HL-60 (cell line): ENCODE measurements around the gene ZRANB1.

Experiments used
- GABPA ChIP-seq: IDR thresholded peaks from 2 replicates; pipeline ENCODE4 v1.6.1; 2012; ENCODE audit warnings: low read depth
- POLR2AphosphoS5 ChIP-seq: IDR thresholded peaks from 2 replicates; pipeline ENCODE4 v1.6.1; 2012; ENCODE audit warnings: low read depth
- TF ChIP-seq, protein P1 (sequence below): IDR thresholded peaks from one replicate; pipeline ENCODE4 v1.5.1; 2011; ENCODE audit warnings: low read length, control low read depth, inconsistent platforms; ENCODE audit not compliant: insufficient read depth
- TF ChIP-seq, protein P2 (sequence below): IDR thresholded peaks from 2 replicates; pipeline ENCODE4 v1.6.1; 2012; ENCODE audit warnings: low read depth; ENCODE audit not compliant: insufficient replicate concordance

DNA sequence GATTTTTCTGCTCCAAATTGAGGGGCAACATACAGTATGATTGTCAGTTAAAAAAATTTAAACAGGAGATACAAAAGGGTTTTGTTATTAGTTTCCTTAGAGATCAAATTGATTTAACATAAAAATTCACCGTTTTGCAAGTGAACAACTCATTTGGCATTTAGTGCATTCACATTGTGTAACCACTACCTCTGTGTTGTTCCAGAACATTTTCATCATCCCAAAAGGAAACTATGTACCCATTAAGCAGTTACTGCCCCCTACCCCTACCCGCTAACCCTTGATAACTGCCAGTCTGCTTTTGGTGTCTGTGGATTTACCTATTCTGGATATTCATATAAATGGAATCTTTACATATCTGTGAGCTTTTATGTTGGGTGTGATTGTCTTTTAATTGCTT, 3.1 kb downstream of the ZRANB1 start:
- TF ChIP-seq, protein P1, sequence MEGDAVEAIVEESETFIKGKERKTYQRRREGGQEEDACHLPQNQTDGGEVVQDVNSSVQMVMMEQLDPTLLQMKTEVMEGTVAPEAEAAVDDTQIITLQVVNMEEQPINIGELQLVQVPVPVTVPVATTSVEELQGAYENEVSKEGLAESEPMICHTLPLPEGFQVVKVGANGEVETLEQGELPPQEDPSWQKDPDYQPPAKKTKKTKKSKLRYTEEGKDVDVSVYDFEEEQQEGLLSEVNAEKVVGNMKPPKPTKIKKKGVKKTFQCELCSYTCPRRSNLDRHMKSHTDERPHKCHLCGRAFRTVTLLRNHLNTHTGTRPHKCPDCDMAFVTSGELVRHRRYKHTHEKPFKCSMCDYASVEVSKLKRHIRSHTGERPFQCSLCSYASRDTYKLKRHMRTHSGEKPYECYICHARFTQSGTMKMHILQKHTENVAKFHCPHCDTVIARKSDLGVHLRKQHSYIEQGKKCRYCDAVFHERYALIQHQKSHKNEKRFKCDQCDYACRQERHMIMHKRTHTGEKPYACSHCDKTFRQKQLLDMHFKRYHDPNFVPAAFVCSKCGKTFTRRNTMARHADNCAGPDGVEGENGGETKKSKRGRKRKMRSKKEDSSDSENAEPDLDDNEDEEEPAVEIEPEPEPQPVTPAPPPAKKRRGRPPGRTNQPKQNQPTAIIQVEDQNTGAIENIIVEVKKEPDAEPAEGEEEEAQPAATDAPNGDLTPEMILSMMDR = no peak
- TF ChIP-seq POLR2AphosphoS5 (no peak), GABPA (no peak)
- TF ChIP-seq, protein P2, sequence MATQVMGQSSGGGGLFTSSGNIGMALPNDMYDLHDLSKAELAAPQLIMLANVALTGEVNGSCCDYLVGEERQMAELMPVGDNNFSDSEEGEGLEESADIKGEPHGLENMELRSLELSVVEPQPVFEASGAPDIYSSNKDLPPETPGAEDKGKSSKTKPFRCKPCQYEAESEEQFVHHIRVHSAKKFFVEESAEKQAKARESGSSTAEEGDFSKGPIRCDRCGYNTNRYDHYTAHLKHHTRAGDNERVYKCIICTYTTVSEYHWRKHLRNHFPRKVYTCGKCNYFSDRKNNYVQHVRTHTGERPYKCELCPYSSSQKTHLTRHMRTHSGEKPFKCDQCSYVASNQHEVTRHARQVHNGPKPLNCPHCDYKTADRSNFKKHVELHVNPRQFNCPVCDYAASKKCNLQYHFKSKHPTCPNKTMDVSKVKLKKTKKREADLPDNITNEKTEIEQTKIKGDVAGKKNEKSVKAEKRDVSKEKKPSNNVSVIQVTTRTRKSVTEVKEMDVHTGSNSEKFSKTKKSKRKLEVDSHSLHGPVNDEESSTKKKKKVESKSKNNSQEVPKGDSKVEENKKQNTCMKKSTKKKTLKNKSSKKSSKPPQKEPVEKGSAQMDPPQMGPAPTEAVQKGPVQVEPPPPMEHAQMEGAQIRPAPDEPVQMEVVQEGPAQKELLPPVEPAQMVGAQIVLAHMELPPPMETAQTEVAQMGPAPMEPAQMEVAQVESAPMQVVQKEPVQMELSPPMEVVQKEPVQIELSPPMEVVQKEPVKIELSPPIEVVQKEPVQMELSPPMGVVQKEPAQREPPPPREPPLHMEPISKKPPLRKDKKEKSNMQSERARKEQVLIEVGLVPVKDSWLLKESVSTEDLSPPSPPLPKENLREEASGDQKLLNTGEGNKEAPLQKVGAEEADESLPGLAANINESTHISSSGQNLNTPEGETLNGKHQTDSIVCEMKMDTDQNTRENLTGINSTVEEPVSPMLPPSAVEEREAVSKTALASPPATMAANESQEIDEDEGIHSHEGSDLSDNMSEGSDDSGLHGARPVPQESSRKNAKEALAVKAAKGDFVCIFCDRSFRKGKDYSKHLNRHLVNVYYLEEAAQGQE = no peak
